Measurements from ENCODE around the gene TBXA2R. TPM values are rescaled to one million over a fixed set of nuclear protein-coding genes. Genes with fewer than 3 reads are reported as not detected.

Gene TBXA2R
- total RNA-seq, 1 donor from 2014 or later, result 0.14 TPM

DNA sequence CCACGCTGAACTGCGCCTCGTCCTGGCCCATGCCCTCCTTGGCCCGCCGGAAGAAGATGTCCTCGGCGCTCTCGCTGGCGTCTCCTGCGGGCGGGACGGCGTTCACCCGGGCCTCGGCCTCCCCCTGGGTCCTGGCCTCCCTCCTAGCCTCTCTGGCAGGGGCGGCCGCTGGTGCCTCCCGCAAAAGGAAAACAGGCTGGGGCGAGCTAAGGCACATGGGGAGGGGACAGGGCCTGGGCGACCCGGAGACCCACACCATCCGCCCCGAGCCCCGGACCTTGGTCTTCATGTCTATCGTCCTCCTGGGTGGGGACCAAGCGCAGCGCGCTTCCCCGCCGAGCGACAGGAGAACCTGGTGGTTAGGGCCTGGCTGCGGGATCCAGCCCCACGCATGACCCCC, 5.7 kb upstream of the TBXA2R start:
- intact Hi-C loops (cut with micrococcal nuclease), result no loop called here
- Mint-ChIP-seq H3K4me1 (ENCODE audit: low read depth) (peaks cover 6% of the 10 kb centered on the region), H3K36me3 (ENCODE audit: low read depth) (peaks cover 7% of the 10 kb centered on the region)

DNA sequence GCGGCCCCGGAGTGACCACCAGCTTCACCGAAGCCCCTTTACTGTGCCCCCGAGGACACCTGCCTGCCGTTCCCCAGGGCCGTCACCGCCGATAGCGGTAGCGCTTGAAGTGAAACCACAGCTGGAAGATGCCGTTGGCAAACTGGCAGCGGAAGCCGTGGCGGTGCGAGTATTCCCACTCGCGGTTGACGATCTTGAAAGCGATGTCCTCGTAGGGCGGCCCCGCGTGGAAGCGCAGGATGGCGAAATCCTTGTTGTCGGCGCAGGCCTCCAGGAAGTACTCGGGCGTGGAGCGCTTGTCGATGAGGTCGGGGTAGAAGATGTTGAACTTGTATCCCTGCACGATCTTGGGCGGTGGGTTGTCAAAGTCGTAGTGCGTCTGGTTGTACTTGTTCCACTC, 5.2 kb upstream of the TBXA2R start:
- Mint-ChIP-seq H3K4me3 (ENCODE audit: low read depth) (no peak overlapping the region), H3K27ac (no peak overlapping the region), H3K9me3 (no peaks in the 10 kb centered on the region), H3K27me3 (ENCODE audit: low read depth) (peaks cover 4% of the 10 kb centered on the region), H3K36me3 (ENCODE audit: low read depth) (peaks cover 7% of the 10 kb centered on the region), H3K4me1 (ENCODE audit: low read depth) (peaks cover 2% of the 10 kb centered on the region)
- no peak for DNase-seq (ENCODE audit: low spot score)
- intact Hi-C loops (cut with micrococcal nuclease), result no loop called here

More for the DNA sequence above, 5.7 kb upstream of the TBXA2R start:
- no peak for DNase-seq (ENCODE audit: low spot score)
- H3K9me3 Mint-ChIP-seq, result no peaks in the 10 kb centered on the region
- peaks cover 4% of the 10 kb centered on the region for H3K27me3 Mint-ChIP-seq (ENCODE audit: low read depth)
- no peak overlapping the region for H3K27ac Mint-ChIP-seq
- no peak overlapping the region for H3K4me3 Mint-ChIP-seq (ENCODE audit: low read depth)

DNA sequence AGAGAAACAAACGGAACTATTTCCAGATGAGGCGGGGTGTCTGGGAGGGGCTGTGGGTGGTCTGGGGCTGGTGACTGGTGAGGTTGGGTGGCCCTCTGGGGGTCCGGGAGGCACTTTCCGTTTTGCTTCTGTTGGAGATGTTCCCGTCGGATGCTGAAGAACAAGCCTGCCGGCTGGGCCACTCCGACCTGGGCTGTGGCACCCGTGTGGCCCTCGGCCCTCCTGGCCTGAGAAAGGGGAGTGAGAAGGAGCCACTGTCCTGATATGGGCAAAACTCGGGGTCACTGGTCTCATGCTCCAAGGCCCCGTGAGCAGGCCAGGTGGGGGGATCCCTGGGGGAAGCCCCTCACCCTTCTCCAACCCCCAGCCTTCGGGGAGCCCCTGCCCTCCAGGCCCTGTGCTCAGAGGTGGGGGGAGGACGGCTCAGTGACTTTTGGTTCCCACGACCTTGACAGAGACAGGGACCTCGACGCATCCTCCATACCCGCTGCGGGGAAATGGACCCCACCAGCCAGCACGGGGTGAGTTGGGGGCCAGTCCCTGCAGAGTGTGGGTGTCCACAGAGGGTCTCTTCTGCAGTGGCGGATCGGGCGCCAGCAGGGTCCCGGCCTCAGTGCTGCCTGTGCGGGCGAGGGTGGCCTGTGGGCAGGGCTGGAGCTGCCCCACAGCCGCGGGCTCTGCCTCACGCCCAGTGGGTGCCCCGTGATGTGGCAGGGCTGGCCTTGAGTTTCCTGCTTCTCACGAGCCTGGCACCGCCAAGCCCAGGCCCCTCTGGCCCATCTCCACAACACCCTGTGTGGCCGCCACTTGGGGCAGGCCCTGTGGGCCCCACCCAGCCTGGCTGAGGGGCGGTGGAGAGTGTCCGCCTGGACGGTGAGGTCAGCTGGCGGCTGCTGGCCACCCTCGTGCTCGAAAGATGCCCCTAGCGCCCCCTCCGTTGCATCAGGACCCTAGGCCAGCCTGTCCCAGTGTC, 4.4 kb upstream of the TBXA2R start:
- Mint-ChIP-seq H3K9me3 (no peaks in the 10 kb centered on the region), H3K36me3 (ENCODE audit: low read depth) (peaks cover 7% of the 10 kb centered on the region)

DNA sequence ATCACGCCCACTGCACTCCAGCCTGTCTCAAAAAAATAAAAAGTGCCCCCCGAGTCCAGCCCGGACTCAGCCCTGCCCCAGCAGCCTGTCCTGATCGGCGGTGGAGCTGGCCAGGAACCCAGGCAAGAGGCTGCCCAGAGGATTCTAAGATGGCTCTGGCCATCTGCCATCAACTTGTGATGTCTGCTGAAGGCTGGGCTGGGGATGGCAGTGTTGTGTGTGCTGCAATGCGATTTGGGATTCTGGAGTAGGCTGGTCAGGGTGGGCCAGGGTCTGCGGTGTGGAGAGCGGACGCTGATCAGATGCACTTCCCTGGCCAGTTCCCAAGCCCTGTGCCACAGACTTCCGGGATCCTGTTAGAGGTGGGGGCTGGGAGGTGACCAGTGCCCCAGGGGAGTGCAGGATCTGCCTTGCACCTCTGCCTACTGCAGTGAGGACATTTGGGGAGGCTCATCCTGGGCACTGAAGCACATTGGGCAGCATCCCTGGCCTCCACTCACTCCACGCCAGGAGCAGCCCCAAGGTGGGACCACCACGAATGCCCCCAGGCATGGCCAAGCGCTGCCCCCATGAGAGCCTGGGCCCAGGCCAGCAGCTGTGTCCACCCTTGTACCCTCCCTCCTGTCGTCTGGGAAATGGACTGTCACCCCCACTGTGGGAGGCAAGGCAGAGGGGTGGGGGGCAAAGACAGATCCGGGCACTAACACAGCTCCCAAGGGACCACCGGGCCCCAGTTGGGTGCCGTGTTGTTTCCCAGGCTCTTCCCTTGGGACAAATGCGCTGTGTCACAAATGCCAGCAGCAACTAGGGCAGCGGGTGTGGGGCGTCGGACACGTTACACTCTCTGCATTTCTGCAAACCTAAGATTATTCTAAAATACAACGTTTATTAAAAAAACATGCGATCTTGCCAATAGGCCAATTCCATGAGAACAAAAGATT, 3.4 kb upstream of the TBXA2R start:
- no peak for DNase-seq (ENCODE audit: low spot score)
- peaks cover 7% of the 10 kb centered on the region for H3K36me3 Mint-ChIP-seq (ENCODE audit: low read depth)
- intact Hi-C loops (cut with micrococcal nuclease), result no loop called here

More for the DNA sequence above, 4.4 kb upstream of the TBXA2R start:
- Mint-ChIP-seq H3K4me1 (ENCODE audit: low read depth) (peaks cover 2% of the 10 kb centered on the region), H3K27me3 (ENCODE audit: low read depth) (peaks cover 4% of the 10 kb centered on the region), H3K4me3 (ENCODE audit: low read depth) (no peak overlapping the region), H3K27ac (no peak overlapping the region)
- DNase-seq (ENCODE audit: low spot score), result no peak
- intact Hi-C loops (cut with micrococcal nuclease), result no loop called here

DNA sequence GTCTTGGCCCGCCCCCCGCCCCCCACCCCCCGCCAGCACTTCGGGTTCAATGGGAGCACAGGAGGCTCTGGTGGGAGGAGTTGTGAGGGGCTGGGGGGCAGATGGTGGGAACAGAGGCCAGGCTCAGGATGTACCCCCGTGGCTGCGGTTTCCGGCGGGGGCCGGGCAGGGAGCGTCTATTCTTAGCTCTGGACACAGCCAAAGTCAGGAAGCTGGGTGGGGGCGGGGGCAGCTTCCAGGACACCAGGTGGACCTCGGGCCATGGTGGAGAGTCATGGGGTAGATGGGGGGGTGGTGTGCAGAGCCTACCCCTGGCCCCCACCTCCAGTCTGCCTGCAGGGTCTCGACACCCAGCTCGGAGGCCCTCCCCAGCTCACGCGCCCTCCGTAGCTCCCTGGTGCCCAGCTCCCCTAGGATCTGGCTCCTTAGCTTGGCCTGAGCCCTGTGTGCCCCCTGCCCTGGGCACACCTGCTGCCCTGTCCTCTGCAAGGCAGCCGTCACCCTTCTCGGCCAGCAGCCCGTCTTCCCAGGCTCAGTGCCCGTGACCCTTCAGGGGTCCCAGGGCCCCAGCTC, 2.2 kb upstream of the TBXA2R start:
- no peak for DNase-seq (ENCODE audit: low spot score)
- no peak overlapping the region for H3K27ac Mint-ChIP-seq
- H3K4me1 Mint-ChIP-seq (ENCODE audit: low read depth), result peaks cover 2% of the 10 kb centered on the region
- peaks cover 7% of the 10 kb centered on the region for H3K36me3 Mint-ChIP-seq (ENCODE audit: low read depth)
- H3K4me3 Mint-ChIP-seq (ENCODE audit: low read depth), result no peak overlapping the region
- H3K27me3 Mint-ChIP-seq (ENCODE audit: low read depth), result peaks cover 4% of the 10 kb centered on the region
- intact Hi-C loops (cut with micrococcal nuclease), result no loop called here
- H3K9me3 Mint-ChIP-seq, result no peaks in the 10 kb centered on the region

More for the DNA sequence above, 3.4 kb upstream of the TBXA2R start:
- Mint-ChIP-seq H3K4me3 (ENCODE audit: low read depth) (no peak overlapping the region), H3K9me3 (no peaks in the 10 kb centered on the region), H3K27me3 (ENCODE audit: low read depth) (peaks cover 4% of the 10 kb centered on the region), H3K4me1 (ENCODE audit: low read depth) (peaks cover 2% of the 10 kb centered on the region), H3K27ac (no peak overlapping the region)

DNA sequence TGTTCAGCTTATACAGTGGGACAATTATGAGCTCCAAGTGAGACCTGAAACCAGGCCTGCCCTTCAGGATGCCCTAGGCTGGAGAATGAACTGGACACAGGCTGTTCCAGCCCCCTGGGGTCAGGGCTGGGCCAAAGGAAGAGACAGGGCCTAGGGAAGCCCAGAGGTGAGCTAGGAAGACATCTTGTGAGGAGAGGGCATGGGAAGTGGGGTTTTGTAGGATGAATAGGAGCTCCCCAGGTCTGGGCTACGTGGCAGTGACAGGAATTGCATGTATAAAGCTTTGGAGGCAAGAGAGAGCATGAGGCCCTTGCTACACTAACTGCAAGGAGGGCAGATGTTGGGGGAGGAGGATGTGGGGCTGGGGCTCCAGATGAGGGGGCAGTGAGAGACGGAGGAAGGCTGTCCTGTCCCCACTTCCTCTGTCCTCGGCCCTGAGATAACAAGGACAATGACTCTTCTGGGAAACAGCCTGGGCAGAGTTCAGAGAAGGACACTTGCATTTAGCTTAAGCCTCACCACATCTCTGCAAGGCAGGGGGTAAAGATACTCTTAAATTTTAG, 1.5 kb upstream of the TBXA2R start:
- H3K27ac Mint-ChIP-seq, result no peak overlapping the region
- no peak for DNase-seq (ENCODE audit: low spot score)
- H3K27me3 Mint-ChIP-seq (ENCODE audit: low read depth), result peaks cover 4% of the 10 kb centered on the region
- H3K4me1 Mint-ChIP-seq (ENCODE audit: low read depth), result peaks cover 2% of the 10 kb centered on the region
- intact Hi-C loops (cut with micrococcal nuclease), result no loop called here
- H3K9me3 Mint-ChIP-seq, result no peaks in the 10 kb centered on the region
- peaks cover 3% of the 10 kb centered on the region for H3K36me3 Mint-ChIP-seq (ENCODE audit: low read depth)
- no peak overlapping the region for H3K4me3 Mint-ChIP-seq (ENCODE audit: low read depth)

DNA sequence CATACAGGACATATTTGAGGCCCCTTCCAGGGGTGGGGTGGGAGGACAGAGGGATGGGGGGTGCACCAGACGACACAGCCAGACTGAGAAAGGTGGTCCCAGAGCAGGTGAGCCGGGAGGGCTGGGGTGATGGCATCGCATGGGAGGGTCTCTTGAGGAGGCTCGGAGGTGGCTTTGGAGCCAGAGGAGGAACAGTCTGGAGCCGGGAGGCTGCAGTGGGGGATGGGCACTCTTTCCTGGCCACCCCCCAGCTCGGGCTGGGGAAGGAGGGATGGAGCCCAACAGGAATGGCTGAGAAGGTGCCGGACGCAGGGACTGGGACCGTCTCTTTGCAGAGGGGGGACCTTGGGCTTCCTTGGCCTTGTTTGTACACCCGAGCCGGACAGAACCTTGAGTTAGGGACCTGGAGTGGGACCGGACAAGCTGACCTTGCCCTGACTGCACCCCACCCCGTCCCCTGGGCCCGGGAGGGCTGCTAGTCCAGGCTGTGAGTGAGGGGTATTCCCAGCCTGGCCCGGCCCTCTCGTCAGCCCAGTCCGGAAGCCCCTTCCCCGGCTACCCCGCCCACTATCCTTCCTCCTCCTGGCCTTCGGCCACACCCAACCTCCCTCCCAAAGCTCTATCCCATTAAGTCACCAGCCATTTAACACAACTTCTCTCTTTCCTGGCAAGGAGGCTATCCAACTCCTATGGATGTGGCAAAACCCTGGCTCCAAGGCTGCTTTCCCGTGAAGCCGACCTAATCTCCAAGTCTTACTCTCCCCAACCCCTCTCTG, 816 bp upstream of the TBXA2R start:
- Mint-ChIP-seq H3K4me1 (ENCODE audit: low read depth) (peaks cover 2% of the 10 kb centered on the region), H3K27me3 (ENCODE audit: low read depth) (peaks cover 4% of the 10 kb centered on the region), H3K27ac (no peak overlapping the region), H3K9me3 (no peaks in the 10 kb centered on the region), H3K4me3 (ENCODE audit: low read depth) (no peak overlapping the region), H3K36me3 (ENCODE audit: low read depth) (peaks cover 3% of the 10 kb centered on the region)
- DNase-seq (ENCODE audit: low spot score), result no peak
- intact Hi-C loops (cut with micrococcal nuclease), result no loop called here

DNA sequence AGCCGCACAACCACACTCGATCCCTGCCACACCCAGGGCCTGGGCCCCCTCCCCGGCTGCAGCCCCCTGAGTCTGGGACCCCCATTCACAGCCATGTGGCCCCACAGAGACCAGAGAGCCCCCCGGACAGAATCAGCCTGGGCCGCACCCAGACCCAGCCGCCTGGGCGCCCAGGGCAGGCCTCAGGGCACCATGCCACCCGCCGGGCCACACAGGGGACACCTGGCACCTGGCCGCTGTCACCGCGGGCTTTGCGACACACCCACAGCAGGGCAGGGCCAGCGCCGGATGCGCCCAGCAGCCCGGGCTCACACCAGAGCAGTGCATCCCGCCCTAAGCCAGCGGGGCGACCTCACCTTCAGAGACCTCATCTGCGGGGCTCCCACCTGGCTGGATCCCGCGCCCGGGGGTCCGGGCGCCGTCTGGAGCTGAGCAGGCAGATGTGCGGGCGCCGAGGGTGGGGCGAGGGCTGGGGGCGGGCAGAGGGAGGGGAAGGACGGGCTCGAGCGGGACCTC, 443 bp downstream of the TBXA2R start:
- H3K27ac Mint-ChIP-seq, result no peak overlapping the region
- intact Hi-C loops (cut with micrococcal nuclease), result no loop called here
- DNase-seq (ENCODE audit: low spot score), result no peak
- no peaks in the 10 kb centered on the region for H3K9me3 Mint-ChIP-seq
- no peak overlapping the region for H3K4me3 Mint-ChIP-seq (ENCODE audit: low read depth)
- H3K36me3 Mint-ChIP-seq (ENCODE audit: low read depth), result no peaks in the 10 kb centered on the region
- peaks cover 4% of the 10 kb centered on the region for H3K27me3 Mint-ChIP-seq (ENCODE audit: low read depth)
- peaks cover 2% of the 10 kb centered on the region for H3K4me1 Mint-ChIP-seq (ENCODE audit: low read depth)

DNA sequence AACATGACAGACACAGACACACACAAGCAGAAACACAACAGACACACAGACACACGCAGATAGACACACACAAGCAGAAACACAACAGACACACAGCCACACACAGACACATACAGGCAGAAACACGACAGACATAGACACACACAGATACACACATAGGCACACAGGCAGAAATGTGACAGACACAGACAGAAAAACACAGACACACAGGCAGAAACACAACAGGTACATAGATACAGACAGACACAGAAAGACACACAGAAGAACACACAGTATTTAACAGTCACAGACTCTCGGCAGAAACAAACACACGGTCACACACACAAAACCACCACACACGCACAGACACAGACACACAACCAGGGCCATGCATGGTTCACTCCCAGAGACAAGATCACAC, 905 bp downstream of the TBXA2R start:
- peaks cover 2% of the 10 kb centered on the region for H3K4me1 Mint-ChIP-seq (ENCODE audit: low read depth)

DNA sequence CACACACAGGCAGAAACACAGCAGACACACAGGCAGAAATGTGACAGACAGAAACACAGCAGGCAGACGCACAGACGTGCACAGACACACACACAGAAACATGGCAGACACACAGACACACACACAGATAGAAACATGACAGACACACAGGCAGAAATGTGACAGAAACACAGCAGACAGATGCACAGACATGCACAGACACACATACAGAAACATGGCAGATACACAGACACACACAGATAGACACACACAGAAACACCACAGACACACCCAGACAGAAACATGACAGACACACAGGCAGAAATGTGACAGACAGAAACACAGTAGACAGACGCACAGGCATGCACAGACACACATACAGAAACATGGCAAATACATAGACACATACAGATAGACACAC, 1.3 kb downstream of the TBXA2R start:
- intact Hi-C loops (cut with micrococcal nuclease), result no loop called here
- H3K4me1 Mint-ChIP-seq (ENCODE audit: low read depth), result peaks cover 2% of the 10 kb centered on the region
- DNase-seq (ENCODE audit: low spot score), result no peak
- peaks cover 4% of the 10 kb centered on the region for H3K27me3 Mint-ChIP-seq (ENCODE audit: low read depth)
- H3K9me3 Mint-ChIP-seq, result no peaks in the 10 kb centered on the region
- H3K36me3 Mint-ChIP-seq (ENCODE audit: low read depth), result no peaks in the 10 kb centered on the region
- no peak overlapping the region for H3K27ac Mint-ChIP-seq
- H3K4me3 Mint-ChIP-seq (ENCODE audit: low read depth), result no peak overlapping the region

More for the DNA sequence above, 905 bp downstream of the TBXA2R start:
- intact Hi-C loops (cut with micrococcal nuclease), result no loop called here
- no peak overlapping the region for H3K4me3 Mint-ChIP-seq (ENCODE audit: low read depth)
- no peaks in the 10 kb centered on the region for H3K9me3 Mint-ChIP-seq
- no peak for DNase-seq (ENCODE audit: low spot score)
- peaks cover 4% of the 10 kb centered on the region for H3K27me3 Mint-ChIP-seq (ENCODE audit: low read depth)
- no peak overlapping the region for H3K27ac Mint-ChIP-seq
- H3K36me3 Mint-ChIP-seq (ENCODE audit: low read depth), result no peaks in the 10 kb centered on the region

DNA sequence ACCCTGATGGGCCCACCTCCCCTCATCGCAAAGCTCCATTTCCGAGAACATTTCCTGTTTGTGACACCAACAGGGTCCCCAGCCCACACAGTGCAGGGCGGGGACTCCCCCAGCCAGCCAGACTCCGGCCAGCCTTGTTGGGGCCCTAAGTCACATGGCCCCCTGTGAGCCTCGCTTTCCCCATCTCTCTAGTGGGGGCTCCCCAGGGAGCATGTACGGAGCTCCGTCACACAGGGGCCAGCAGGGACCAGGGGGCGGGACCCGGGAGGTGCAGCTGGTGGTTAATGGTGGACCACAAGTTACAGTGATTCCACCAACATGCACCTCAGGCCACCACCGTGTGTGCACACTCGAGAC, 1.7 kb downstream of the TBXA2R start:
- H3K9me3 Mint-ChIP-seq, result no peaks in the 10 kb centered on the region
- peaks cover 4% of the 10 kb centered on the region for H3K27me3 Mint-ChIP-seq (ENCODE audit: low read depth)
- no peak overlapping the region for H3K4me3 Mint-ChIP-seq (ENCODE audit: low read depth)
- intact Hi-C loops (cut with micrococcal nuclease), result no loop called here
- H3K27ac Mint-ChIP-seq, result no peak overlapping the region
- DNase-seq (ENCODE audit: low spot score), result no peak
- H3K4me1 Mint-ChIP-seq (ENCODE audit: low read depth), result peaks cover 2% of the 10 kb centered on the region
- H3K36me3 Mint-ChIP-seq (ENCODE audit: low read depth), result no peaks in the 10 kb centered on the region

All from activated T-helper 2 cell treated with anti-CD3 and anti-CD28 coated beads, Interferon-gamma antibody, Interleukin-2, Interleukin-4, amounts not matched to agents 10 μg/mL and 5 μg/mL and 100 μg/mL, durations not matched to agents 14 hours and 24 hours and 36 hours (primary cell).